ENCODE data around the gene PAXX. TPM values are rescaled to one million over a fixed set of nuclear protein-coding genes. Genes with fewer than 3 reads are reported as not detected.

Gene PAXX
- total RNA-seq, 1 donor from 2014 or later = 19.8 TPM

DNA sequence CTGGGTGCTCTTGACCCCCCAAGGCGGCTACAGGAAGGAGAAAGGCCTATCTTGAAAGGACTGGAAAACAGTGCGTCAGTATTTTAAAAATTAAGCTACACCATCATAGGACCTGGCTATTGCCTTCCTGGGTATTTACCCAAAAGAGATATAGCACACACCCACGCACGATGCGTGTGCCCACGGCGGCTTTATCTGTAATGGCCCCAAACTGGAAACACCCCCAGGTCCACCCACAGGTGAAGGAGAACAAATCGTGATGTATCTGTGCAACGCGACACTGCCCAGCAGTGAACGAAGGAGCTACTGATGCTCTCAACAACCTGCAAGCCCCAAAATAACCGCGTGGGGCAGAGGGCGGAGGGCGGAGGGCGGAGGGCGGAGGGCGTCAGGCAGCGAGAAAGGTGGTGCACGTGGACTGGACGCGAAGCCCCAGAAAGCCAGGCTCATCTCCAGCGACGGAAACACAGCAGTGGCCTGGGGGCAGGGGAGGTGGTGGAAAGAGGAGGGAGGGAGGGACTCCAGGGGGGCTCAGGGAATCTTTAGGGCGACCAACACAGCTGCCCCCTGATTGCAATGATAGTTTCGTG, 27.3 kb upstream of the PAXX start:
- TF ChIP-seq, protein P1, sequence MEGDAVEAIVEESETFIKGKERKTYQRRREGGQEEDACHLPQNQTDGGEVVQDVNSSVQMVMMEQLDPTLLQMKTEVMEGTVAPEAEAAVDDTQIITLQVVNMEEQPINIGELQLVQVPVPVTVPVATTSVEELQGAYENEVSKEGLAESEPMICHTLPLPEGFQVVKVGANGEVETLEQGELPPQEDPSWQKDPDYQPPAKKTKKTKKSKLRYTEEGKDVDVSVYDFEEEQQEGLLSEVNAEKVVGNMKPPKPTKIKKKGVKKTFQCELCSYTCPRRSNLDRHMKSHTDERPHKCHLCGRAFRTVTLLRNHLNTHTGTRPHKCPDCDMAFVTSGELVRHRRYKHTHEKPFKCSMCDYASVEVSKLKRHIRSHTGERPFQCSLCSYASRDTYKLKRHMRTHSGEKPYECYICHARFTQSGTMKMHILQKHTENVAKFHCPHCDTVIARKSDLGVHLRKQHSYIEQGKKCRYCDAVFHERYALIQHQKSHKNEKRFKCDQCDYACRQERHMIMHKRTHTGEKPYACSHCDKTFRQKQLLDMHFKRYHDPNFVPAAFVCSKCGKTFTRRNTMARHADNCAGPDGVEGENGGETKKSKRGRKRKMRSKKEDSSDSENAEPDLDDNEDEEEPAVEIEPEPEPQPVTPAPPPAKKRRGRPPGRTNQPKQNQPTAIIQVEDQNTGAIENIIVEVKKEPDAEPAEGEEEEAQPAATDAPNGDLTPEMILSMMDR (IDR thresholded peaks at IDR 0.05; ENCODE audit: borderline replicate concordance) = no peak
- H3K27ac ChIP-seq (replicated peaks) = no peak overlapping the region
- no peak overlapping the region for H3K4me3 ChIP-seq
- H3K27me3 ChIP-seq (ENCODE audit: low read depth) = no peaks in the 10 kb centered on the region
- H3K9me3 ChIP-seq (replicated peaks) = no peaks in the 10 kb centered on the region
- intact Hi-C loops (cut with micrococcal nuclease) = no loop called here
- DNase-seq = no peak
- H3K4me1 ChIP-seq = peaks cover 56% of the 10 kb centered on the region
- no peaks in the 10 kb centered on the region for H3K36me3 ChIP-seq

DNA sequence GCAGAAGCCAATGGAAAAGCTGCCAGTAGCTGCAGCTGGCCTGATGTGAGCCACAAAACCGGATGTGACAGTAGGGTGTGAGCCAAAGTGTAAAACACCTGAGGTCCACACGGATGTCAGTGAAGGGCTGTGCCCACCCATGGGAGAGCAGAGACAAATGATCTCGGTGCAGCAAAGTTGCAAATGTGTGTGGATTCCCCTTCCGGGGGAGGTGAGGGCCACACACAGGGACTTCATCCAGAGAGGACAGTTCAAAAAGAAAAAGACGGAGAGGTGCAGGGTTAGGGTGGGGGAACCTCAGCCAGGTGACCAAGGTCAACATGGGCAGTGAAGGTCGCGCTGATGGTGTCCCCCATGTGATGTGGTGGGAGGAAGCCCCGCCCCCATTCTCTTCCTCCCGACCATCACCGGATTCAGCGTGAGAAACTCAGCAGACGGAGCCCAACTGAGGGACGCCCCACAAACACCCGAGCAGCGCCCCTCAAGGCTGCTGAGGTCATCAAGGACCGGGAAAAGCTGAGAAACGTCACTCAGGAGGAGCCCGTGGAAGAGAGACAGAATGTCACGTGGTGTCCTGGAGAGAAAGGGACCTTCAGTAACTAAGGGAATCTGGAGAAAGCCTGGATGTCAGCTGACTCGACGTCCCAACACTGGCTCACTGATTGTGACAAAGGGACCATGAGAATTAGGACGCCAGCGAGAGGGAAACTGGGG, 26.3 kb upstream of the PAXX start:
- no peaks in the 10 kb centered on the region for H3K9me3 ChIP-seq (replicated peaks)
- H3K27me3 ChIP-seq (ENCODE audit: low read depth) = no peaks in the 10 kb centered on the region
- no peaks in the 10 kb centered on the region for H3K36me3 ChIP-seq
- TF ChIP-seq, protein P1 (IDR thresholded peaks at IDR 0.05; ENCODE audit: borderline replicate concordance) = no peak
- intact Hi-C loops (cut with micrococcal nuclease) = no loop called here
- H3K27ac ChIP-seq (replicated peaks) = no peak overlapping the region
- peaks cover 60% of the 10 kb centered on the region for H3K4me1 ChIP-seq
- DNase-seq = no peak
- peak overlapping the region; percentile 34 for H3K4me3 ChIP-seq

DNA sequence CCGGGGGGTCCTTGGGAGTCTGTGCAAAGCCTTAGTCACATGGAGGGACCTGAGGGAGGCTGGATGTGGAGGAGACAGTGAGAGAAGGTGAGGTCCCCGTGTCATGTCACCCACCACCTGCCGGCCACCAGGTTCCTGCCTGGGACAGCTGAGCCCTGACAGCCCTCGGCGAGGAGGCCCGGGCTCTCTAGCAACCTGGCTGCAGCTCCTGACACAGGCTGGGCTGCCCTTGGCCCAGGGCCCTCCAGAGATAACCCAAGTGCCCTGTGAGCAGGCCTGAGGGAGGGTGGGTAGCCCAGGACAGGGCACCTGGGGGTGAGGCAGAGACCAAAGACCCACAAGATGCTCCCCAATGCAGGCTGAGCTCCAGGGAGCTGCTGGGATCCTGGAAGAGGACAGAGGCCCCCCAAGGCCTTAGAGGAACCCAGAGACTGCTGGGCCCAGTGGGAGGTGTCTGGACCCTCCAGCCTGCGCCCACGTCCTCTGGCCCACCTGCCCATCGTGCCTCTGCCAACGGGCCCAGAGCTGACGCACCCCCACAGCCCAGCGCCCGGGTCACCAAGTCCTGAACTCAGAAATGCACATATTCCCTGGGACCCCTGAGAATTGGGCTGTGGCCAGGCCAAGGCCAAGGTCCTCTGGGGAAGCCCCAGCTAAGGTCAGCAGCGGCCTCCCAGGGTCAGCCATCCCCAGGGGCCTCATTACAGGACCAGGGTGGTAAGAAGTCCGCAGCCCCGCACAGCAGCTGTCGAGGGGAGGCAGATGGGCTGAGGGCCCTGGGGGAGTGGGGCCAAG, 23.7 kb upstream of the PAXX start:
- Histone ChIP-seq H3K9me3 (replicated peaks) (no peaks in the 10 kb centered on the region), H3K27ac (replicated peaks) (no peak overlapping the region), H3K27me3 (ENCODE audit: low read depth) (no peaks in the 10 kb centered on the region), H3K4me3 (no peak overlapping the region), H3K36me3 (no peaks in the 10 kb centered on the region), H3K4me1 (peaks cover 51% of the 10 kb centered on the region)
- DNase-seq = no peak
- intact Hi-C loops (cut with micrococcal nuclease) = no loop called here
- TF ChIP-seq, protein P1 (IDR thresholded peaks at IDR 0.05; ENCODE audit: borderline replicate concordance) = no peak

DNA sequence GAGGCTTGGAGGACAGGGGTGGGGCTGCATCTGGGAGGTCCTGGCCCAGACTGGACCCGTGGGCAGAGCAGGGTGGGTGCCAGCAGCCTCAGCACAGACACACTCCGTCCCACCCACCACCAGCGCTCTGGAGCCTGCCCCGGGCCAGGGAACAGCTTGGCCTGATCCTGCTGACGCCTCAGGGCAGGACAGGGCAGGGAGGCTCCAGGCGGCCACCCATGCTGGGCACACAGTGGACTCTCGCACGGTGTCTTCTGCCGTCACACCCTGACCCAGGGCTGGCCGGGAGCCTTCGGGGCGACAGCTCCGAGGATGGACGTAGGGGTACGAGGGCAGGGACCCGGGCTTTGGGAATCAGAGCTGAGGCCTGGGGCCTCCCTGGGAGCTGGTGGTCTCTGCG, 23.1 kb upstream of the PAXX start:
- H3K4me1 ChIP-seq = peaks cover 51% of the 10 kb centered on the region
- H3K27me3 ChIP-seq (ENCODE audit: low read depth) = no peaks in the 10 kb centered on the region
- TF ChIP-seq, protein P1 (IDR thresholded peaks at IDR 0.05; ENCODE audit: borderline replicate concordance) = no peak
- no peaks in the 10 kb centered on the region for H3K9me3 ChIP-seq (replicated peaks)
- intact Hi-C loops (cut with micrococcal nuclease) = no loop called here
- no peaks in the 10 kb centered on the region for H3K36me3 ChIP-seq
- no peak for DNase-seq
- H3K4me3 ChIP-seq = no peak overlapping the region
- H3K27ac ChIP-seq (replicated peaks) = no peak overlapping the region

DNA sequence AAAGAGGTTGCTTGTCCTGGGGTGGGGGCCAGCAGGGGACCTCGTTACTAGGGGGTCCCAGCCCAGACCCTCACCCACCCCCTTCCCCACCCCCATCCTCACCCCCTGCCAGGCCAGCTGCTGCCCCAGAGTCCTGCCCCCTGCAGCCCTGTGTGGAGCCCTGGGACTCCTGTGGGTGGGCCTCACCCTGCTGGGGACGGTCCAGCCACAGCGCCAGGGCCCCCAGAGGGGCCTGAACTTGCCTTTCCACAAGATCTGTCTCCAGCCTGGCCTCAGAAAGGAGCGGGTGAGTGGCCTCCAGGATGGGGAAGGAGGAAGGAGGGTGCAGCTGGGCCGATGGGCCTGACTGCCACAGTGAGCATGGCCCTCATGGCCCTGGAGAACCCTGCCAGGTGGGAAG, 22.4 kb upstream of the PAXX start:
- peaks cover 51% of the 10 kb centered on the region for H3K4me1 ChIP-seq
- DNase-seq = no peak
- no peaks in the 10 kb centered on the region for H3K9me3 ChIP-seq (replicated peaks)
- intact Hi-C loops (cut with micrococcal nuclease) = no loop called here
- TF ChIP-seq, protein P1 (IDR thresholded peaks at IDR 0.05; ENCODE audit: borderline replicate concordance) = no peak
- no peaks in the 10 kb centered on the region for H3K27me3 ChIP-seq (ENCODE audit: low read depth)
- no peaks in the 10 kb centered on the region for H3K36me3 ChIP-seq
- no peak overlapping the region for H3K27ac ChIP-seq (replicated peaks)
- H3K4me3 ChIP-seq = no peak overlapping the region

All from left ventricle myocardium inferior (tissue), 1 donor.